WERI-Rb-1 (cell line): ENCODE measurements around the gene PRAC2.

Source experiments
- DNase-seq: peaks from one replicate; pipeline ENCODE4 v3.0.0-alpha.2; 2020
- H3K27ac ChIP-seq: fragments of 250-450 bp; sonication (Bioruptor Pico); 2 replicates; pipeline ENCODE4 v1.5.1; 2020; ENCODE audit warnings: mild to moderate bottlenecking, moderate library complexity
- H3K27me3 ChIP-seq: fragments of 250-450 bp; sonication (Bioruptor Pico); 2 replicates; pipeline ENCODE4 v1.5.1; 2021; ENCODE audit warnings: mild to moderate bottlenecking, low read depth, moderate library complexity; ENCODE audit not compliant: insufficient read depth, severe bottlenecking
- H3K36me3 ChIP-seq: fragments of 250-450 bp; sonication (Bioruptor Pico); 2 replicates; pipeline ENCODE4 v1.5.1; 2020; ENCODE audit warnings: mild to moderate bottlenecking, moderate library complexity
- H3K4me3 ChIP-seq: 2 replicates; pipeline ENCODE4 v1.5.1; 2011; ENCODE audit warnings: low read depth, mild to moderate bottlenecking, control low read depth, low read length
- H3K9me3 ChIP-seq: fragments of 250-450 bp; sonication (Bioruptor Pico); 2 replicates; pipeline ENCODE4 v1.5.1; 2021; ENCODE audit warnings: mild to moderate bottlenecking, moderate library complexity; ENCODE audit not compliant: severe bottlenecking
- TF ChIP-seq, protein P1 (sequence below): IDR thresholded peaks from 2 replicates; pipeline ENCODE4 v1.5.1; 2011; ENCODE audit warnings: low read depth, mild to moderate bottlenecking, control low read depth, inconsistent platforms, low read length

The PRAC2 gene

GRCh38 chr17:48723423-48724250 is 652 bp downstream of the PRAC2 start:
- H3K9me3 ChIP-seq = peaks cover 22% of the 10 kb centered on the region
- TF ChIP-seq, protein P1, sequence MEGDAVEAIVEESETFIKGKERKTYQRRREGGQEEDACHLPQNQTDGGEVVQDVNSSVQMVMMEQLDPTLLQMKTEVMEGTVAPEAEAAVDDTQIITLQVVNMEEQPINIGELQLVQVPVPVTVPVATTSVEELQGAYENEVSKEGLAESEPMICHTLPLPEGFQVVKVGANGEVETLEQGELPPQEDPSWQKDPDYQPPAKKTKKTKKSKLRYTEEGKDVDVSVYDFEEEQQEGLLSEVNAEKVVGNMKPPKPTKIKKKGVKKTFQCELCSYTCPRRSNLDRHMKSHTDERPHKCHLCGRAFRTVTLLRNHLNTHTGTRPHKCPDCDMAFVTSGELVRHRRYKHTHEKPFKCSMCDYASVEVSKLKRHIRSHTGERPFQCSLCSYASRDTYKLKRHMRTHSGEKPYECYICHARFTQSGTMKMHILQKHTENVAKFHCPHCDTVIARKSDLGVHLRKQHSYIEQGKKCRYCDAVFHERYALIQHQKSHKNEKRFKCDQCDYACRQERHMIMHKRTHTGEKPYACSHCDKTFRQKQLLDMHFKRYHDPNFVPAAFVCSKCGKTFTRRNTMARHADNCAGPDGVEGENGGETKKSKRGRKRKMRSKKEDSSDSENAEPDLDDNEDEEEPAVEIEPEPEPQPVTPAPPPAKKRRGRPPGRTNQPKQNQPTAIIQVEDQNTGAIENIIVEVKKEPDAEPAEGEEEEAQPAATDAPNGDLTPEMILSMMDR = no peak
- peaks cover 100% of the 10 kb centered on the region for H3K27me3 ChIP-seq
- H3K27ac ChIP-seq = no peak overlapping the region
- DNase-seq = no peak
- H3K36me3 ChIP-seq = no peaks in the 10 kb centered on the region
- H3K4me3 ChIP-seq = no peak overlapping the region

DNA sequence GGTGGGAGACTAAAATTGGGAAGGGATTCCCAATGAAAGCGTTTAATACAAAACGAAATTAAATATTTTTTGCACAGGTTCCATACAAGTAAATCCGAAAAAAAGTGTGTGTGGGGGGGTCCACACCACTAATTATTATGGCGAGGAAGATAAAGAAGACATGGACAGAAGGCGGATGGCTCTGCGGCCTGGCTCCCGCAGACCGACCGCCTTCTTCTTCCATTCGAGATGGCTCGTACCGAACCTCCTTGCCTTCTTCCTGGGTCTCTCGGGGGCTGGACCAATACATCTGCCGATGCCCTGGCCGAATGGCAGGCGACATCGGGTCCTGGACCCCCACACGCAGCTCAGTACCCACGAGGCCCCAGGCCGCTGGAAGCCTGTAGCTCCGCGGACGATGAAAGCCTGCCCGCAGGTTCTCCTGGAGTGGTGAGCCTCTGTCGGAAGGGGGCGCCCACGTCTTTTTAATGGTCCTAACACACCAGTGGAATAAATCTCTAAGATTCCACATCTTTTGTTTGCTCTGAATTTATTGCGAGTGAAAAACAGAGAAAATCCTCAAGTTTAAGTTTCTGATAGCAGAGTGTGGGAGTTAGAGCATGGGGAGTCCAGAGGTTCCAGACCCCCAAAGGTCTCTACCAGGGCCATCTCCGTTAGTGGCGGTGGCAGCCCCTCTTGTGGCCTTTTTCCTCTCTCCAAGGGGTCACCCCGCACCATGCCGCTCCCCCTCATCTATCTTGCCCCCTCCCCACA is 1.4 kb downstream of the PRAC2 start:
- peaks cover 100% of the 10 kb centered on the region for H3K27me3 ChIP-seq
- peak overlapping the region; percentile 0; the same call in 1 of the 2 replicates for H3K4me3 ChIP-seq
- H3K9me3 ChIP-seq = peaks cover 15% of the 10 kb centered on the region
- no peaks in the 10 kb centered on the region for H3K36me3 ChIP-seq
- H3K27ac ChIP-seq = no peak overlapping the region
- peak; percentile 89 for DNase-seq
- TF ChIP-seq, protein P1 = peak; percentile 78

GRCh38 chr17:48725004-48725287 is 2.0 kb downstream of the PRAC2 start:
- no peak overlapping the region for H3K27ac ChIP-seq
- H3K9me3 ChIP-seq = peaks cover 9% of the 10 kb centered on the region
- no peak for DNase-seq
- H3K36me3 ChIP-seq = no peaks in the 10 kb centered on the region
- peak overlapping the region; percentile 0; the same call in 1 of the 2 replicates for H3K4me3 ChIP-seq
- TF ChIP-seq, protein P1 = no peak
- H3K27me3 ChIP-seq = peaks cover 100% of the 10 kb centered on the region

DNA sequence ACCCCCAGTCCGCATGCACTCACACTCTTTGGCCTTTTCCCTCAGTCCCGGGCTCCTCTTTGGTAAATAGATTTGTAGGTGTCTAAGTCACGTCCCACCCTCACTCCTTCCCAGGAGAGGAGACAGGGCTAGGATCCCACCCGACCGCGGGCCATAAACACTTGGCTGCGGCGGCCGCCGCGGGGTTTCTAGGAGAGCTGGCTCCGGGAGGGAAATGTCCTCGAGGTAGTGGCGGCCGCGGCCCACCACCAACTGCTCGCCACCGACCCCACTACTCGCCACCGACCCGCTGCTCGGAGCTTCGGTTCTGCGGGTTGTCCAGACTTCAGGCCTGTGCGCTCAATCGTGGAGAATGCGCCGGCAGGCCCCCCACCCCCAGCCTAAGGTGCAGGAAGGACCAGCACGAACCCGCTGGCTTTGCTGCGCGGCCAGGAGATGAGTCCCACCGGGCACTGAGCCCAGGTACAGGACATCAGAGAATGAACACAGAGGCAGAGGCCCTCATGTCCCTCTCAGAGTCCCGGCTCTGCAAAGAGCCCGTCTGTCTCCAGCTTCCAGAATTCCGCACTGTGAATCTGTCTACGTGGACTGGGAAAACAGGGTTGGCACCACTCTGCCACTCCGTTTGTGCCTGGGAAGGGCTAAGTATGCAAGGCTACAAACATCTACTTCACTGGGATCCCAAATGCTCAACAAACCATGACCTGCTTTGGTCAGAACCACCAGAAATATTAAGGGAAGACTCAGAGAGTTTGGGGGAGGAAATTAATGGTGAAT is 2.5 kb downstream of the PRAC2 start:
- no peak for DNase-seq
- H3K27me3 ChIP-seq = peaks cover 100% of the 10 kb centered on the region
- 0 out of 2 replicates have a peak overlapping the region, but pooled peaks have one; percentile 0 for H3K4me3 ChIP-seq
- TF ChIP-seq, protein P1 = no peak
- H3K36me3 ChIP-seq = no peaks in the 10 kb centered on the region
- H3K9me3 ChIP-seq = peaks cover 8% of the 10 kb centered on the region
- H3K27ac ChIP-seq = no peak overlapping the region

- no peak overlapping the region for H3K27ac ChIP-seq
- TF ChIP-seq, protein P1 = no peak
- H3K27me3 ChIP-seq = peaks cover 98% of the 10 kb centered on the region
- H3K9me3 ChIP-seq = peaks cover 10% of the 10 kb centered on the region
- no peaks in the 10 kb centered on the region for H3K36me3 ChIP-seq
- DNase-seq = no peak
- no peak overlapping the region for H3K4me3 ChIP-seq
These were observed 3.3 kb downstream of the PRAC2 start for GRCh38 chr17:48726114-48726915.
